Caki2 (cell line): Measurements from ENCODE around the gene RAB32. TPM values are rescaled to one million over a fixed set of nuclear protein-coding genes. Genes with fewer than 3 reads are reported as not detected.
"Not testable (repeated sequence)": the region's sequence is repeated elsewhere in the genome, so short reads cannot be mapped to it uniquely, and the experiment has no call there.

Experiments
- DNase-seq: peaks from one replicate; pipeline ENCODE4 v3.0.0-alpha.2; 2015; ENCODE audit warnings: low read depth
- in situ Hi-C: cut with HindIII; loops from 2 replicates; pipeline ENCODE4 v1.10.0; 2016; ENCODE audit warnings: low sequenced_read_pairs, low pct_unique_long_range_greater_than_20kb, mixed read lengths
- total RNA-seq: library from RNA; depleted of rRNA; stranded (reverse); fragments of >200 nt; shearing (Covaris generic); gene quantifications from 2 replicates; pipeline ENCODE4 v1.2.3, GENCODE V29; 2014; ENCODE audit warnings: low replicate concordance; rRNA removed

The RAB32 gene
- total RNA-seq, 1 experiment from 2014 or later: 163 TPM

DNA sequence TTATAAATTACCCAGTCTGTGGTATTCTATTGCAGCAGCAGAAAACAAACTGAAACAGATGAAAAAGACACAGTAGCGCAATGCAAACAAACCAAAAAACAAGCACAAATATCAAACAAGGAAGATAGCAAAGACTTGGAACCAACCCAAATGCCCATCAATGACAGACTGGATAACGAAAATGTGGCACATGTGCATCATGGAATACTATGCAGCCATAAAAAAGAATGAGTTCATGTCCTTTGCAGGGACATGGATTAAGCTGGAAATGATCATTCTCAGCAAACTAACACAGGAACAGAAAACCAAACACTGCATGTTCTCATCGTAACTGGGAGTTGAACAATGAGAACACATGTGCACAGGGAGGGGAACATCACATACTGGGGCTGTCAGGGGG is 25.0 kb downstream of the RAB32 start:
- DNase-seq, in situ Hi-C loops: not testable (repeated sequence)

DNA sequence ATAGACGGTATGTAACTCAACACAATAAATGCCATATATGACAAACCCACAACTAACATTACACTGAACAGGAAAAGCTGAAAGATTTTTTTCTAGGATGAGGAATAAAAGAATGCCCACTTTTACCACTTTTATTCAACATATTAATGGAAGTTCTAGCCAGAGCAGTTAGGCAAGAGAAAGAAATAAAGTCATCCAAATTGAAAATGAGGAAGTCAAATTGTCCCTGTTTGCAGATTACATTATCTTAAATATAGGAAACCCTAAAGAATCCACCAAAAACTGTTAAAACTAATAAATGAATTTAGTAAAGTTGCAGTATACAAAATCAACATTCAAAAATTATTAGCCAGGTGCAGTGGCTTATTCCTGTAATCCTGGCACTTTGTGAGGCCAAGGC is 30.6 kb downstream of the RAB32 start:
- in situ Hi-C loops: no loop called here
- no peak for DNase-seq

DNA sequence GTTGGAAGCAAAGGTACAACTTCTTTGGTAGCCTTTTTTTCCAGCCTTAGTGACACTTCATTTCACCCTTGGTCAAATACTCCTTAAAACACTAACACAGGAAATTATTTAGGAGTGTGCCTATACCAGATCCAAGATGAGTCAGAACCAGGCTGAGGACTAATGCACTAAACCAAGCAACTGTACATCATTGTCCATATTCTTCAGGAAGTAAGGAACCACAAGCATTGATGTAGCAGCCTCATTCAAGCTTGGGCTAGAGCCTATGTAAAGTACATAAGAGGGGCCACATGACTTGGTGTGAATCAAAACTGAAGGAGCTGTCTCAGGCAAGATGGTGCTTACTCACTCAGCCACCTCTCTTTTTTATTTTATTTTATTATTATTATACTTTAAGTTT is 34.4 kb downstream of the RAB32 start:
- in situ Hi-C loops: no loop called here
- no peak for DNase-seq

DNA sequence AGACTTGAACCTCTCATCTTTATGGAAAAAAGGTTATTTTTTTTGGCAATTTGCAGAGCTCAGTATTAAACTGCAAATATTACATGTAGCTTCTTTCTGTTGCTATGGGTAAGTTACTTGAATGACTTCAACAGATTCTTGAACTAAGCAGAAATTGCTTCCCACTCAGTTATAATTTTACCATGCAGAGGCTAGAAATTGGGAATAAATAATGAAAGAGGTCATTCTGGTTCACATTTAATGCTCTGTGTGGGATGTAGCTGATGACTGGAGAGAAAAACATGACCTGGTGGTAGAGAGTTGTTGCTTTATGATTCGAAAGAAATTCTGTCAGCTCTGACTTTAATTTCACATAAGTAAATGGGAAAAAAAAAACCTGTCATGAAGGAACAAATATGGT is 38.3 kb downstream of the RAB32 start:
- in situ Hi-C loops: no loop called here

DNA sequence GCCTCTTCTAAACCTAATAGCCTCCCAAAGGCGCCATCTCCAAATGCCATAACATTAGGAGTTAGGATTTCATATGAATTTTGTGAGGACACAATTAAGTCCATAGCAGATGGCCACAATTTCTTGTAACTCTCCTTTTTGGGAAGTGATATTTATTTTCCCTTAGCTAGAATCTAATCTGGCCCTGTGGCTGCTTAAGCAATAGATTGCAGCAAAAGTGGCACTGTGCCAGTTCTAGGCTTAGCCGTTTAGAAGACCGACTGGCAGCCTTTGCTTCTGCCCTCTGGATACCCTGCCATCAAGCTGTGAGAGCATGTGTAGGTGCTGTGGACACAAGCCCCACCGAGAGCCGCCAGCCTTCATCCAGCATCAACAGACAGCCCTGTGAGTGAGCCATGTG is 39.2 kb downstream of the RAB32 start:
- DNase-seq: no peak
- in situ Hi-C loops: no loop called here

More for the DNA sequence above, 38.3 kb downstream of the RAB32 start:
- no peak for DNase-seq

DNA sequence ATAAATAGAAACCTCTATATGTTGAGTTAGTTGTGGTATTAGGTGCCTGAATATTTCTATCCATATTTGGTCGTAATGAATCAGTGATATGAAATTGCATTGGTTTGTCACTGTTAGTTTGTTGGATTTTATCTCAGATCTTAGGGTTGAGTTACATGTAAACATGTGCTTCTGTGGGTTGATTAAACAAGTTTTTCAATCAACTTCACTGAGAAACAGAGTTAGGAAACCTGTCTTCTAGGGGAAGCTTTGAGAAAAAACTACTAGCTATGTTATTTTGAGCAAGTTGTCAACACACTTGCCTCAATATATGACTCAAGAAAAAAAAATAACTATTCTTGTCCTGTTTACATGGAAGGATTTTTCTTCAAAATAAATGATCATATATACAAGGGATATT is 40.3 kb downstream of the RAB32 start:
- DNase-seq: no peak
- in situ Hi-C loops: no loop called here

DNA sequence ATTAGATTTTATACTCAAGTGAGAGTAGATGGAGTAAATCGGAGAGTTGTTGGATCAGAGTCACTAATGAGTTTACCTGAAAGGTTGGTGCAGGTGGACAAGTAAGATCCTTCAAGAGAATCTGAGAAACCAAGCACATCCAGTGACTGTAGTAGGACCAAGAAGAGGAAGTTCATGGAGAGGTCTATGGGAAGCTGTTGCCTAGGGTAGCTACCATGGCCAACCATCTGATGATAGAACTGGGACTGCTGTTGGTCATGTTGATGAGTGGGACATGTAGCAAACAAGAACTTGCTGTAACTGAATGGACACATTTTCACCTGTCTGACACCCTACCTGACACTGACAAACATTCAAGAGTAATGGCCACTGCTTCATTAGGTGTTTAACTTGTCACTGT is 43.8 kb downstream of the RAB32 start:
- in situ Hi-C loops: no loop called here
- no peak for DNase-seq

DNA sequence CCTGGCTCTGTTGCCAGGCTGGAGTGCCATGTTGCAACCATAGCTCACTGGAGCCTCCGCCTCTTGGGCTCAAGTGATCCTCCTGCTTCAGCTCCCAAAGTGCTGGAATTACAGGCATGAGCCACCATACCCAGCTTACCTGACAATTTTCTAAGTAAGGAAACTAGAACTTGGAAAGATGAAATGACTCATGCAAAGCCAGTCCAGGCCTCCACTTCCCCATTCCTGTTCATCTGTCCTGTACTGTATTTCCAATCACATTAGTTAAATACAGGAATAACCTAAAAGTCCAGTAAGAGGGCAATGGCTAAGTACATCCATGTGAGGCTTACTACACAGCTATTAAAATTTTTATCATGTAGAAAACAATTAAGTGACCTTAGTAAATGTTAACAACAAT is 46.9 kb downstream of the RAB32 start:
- in situ Hi-C loops: no loop called here
- no peak for DNase-seq

DNA sequence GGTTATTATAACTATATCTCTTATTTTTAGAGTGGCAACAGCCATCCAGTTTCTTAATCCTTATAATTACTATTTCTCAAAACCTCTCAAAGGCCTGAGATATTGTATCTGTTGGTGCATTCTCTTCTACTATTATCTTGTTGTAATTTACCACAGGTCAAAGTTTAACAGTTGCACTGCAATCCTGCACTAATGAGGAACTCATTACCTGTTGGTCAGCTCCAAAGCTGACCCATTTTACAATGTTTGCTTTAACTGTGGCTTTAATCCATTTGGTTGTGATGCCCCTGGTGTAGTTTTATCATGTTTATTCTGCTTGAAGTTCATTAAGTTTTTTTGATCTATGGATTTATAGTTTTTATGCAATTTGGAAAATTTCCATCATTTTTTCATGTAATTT is 48.8 kb downstream of the RAB32 start:
- DNase-seq: no peak
- in situ Hi-C loops: no loop called here

DNA sequence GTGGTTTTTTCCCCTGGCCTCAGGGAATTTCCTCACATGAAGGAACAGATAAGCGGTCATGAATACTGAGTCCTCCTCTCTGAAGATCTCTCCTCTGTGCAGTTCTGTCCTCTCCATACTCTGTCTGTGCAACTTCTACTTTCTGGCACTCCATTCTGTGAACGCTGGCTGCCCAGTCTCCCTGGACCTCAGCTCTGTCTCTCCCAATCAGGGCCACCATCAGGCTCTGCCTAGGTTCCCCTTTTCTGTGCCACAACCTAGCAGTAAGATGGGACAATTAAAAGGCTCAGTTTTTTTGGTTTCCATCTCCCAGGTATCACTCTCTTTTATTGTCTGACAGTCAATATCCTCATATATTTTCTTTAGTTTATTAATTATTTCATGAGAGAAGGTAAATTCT is 50.4 kb downstream of the RAB32 start:
- DNase-seq: no peak
- in situ Hi-C loops: no loop called here

DNA sequence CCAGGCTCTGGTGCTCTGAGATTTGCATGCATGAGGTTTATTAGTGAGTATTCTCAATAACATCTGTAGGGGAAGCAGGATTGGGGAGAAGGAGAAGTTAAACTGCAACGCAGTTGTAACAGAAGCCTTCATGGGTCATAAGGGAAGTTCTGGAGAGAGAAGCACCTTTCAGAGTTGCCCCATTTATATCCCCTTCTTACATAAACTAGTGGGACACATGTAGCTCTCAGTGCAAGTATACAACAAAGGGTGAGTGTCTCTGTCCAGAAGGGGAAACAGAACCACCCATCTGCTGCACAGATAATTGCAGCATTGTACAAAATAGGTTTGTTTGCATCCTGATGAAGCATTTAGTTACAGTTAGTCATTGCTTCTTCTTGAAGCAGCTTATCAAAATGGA is 50.9 kb downstream of the RAB32 start:
- in situ Hi-C loops: no loop called here
- DNase-seq: no peak

DNA sequence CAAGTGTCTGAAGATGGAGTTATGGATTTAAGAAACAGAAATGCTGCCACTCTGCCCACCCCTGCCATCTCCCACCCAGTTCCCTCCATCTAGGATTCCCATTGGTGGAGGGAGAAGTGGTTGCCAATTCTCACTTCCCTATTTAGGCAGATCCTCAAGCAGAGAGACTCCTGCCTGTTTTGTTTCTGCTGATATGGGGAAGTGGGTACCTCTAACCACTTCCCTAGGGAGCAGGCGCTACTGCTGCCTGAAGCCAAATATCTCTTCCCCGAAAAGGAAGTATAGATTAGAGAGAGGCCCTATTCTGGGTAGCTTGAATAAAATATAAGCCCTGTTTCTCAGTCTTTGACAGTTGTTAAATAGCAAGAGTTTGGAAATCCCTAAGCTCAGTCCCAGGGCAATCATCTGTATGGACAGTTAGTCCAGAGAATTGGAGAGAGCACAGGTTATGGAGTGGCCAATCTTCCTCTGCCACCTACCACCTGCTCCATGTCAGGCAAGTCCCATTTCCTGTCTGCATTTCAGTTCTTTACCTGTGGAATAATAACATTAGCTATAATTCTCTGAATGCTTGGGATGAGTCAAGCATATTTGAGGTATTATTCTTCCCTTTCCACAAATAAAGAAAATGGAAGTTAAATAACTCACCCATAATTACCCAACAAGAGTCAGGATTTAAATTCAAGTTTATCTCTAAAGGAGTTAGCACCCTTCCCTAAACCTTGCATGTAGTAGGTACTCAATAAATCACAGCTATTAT is 52.5 kb downstream of the RAB32 start:
- in situ Hi-C loops: no loop called here
- no peak for DNase-seq

DNA sequence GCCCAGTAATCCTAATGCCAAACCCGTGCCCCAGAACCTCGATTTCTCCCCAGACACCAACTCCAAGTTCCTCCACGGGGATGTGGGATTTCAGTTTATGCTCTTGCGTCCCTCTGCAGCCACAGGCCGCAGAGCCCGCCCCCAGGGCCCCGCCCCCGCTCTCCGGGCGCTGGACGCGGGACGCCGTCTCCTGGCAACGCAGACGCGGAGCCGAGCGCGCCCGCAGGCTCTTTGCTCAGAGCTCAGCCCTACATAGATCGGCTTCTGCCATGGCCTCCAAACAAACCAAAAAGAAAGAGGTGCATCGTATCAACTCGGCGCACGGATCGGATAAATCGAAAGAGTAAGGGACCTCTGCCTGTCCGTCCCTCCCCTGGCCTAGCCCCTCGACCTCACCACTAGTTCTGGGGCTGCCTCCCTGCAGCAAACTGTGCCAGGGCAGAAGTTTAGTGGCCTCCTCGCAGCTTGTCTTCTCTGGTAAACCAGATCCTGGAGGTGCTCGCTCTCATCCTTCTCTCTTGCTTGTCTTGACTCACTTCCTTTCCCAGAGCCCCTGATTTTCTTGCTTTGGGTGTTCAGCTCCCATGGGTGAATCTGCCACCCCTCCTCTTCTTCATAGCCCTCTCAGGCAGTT is 55.3 kb downstream of the RAB32 start, which contains the start of gene ADGB:
Gene ADGB (plus strand): TSS at position 201 of the 634 bp plus-strand sequence. CDS start 69 bp downstream, at position 270.
- no peak for DNase-seq

DNA sequence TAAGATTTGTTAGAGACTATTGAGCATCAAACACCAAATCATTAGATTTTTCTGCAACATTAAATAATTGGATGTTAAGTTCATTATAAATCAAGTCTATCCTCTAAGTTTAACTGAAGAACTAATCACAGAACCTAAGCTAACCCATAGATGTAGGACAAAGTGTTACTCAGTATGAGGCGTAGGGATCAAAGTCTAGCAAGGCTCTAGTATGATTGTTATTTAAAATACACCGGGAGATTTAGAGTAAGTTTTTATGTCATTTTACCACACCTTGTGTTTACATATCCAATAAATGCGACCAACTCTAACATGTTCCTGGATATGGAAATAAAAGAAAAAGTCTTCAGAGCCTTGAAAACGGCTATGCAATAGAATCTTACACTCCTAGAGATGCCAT is 57.7 kb downstream of the RAB32 start:
- in situ Hi-C loops: no loop called here
- DNase-seq: no peak

More for the DNA sequence above, 55.3 kb downstream of the RAB32 start, which contains the start of gene ADGB:
- in situ Hi-C loops: no loop called here

DNA sequence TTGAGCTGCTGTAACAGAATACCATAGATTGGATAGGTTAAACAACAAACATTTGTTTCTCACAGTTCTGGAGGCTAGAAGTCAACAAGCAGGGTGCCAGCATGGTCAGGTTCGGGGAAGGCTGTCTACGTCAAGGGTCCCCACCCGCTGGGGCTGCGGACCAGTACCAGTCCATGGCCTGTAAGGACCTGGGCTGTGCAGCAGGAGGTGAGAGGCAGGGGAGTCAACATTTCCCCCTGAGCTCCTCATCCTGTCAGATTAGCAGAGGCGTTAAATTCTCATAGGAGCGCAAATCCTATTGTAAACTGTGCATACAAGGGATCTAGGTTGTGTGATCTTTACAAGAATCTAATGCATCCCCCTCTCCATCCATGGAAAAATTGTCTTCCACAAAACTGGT is 58.9 kb downstream of the RAB32 start:
- in situ Hi-C loops: no loop called here
- DNase-seq: no peak

Other genes with a start within 250 kb of the RAB32 start
- not detected in 2 replicates for gene ADGB, start 55.1 kb downstream of the RAB32 start, total RNA-seq